Retinal pigment epithelial cell (primary cell): ENCODE measurements around the gene TMC5.
"Not testable (repeated sequence)": the region's sequence is repeated elsewhere in the genome, so short reads cannot be mapped to it uniquely, and the experiment has no call there.

Experiments used
- DNase-seq: peaks from one replicate; pipeline ENCODE4 v3.0.0-alpha.2; 2010; ENCODE audit warnings: low read depth
- H3K4me3 ChIP-seq: 2 replicates; pipeline ENCODE4 v1.5.1; 2011; ENCODE audit warnings: mild to moderate bottlenecking, low read length, control low read depth, moderate library complexity
- TF ChIP-seq, protein P1 (sequence below): conservative IDR thresholded peaks from 2 replicates; pipeline ENCODE4 v1.5.1; 2011; ENCODE audit warnings: low read depth, low read length, control low read depth, inconsistent platforms

The TMC5 gene

DNA sequence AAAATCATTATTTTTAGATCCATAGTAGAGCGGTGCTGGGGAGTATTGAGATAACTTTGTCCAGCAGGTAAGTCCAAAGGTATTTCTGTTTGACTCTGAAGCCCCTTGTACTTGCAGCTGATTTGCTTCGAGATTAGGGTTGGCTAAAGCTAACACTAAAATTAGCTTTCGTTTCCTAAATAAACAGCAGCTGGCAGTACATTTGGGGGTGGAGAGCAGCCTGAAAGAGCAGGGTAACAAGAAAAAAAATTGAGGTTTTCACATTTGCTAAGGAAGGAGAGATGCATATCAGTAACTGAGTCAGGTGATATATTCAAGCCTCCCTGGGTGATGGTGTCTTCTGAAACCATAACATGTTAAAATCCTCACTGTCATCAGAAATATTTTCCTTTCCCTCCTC lies 37.4 kb upstream of the TMC5 start:
- DNase-seq: no peak
- no peak overlapping the region for H3K4me3 ChIP-seq
- TF ChIP-seq, protein P1, sequence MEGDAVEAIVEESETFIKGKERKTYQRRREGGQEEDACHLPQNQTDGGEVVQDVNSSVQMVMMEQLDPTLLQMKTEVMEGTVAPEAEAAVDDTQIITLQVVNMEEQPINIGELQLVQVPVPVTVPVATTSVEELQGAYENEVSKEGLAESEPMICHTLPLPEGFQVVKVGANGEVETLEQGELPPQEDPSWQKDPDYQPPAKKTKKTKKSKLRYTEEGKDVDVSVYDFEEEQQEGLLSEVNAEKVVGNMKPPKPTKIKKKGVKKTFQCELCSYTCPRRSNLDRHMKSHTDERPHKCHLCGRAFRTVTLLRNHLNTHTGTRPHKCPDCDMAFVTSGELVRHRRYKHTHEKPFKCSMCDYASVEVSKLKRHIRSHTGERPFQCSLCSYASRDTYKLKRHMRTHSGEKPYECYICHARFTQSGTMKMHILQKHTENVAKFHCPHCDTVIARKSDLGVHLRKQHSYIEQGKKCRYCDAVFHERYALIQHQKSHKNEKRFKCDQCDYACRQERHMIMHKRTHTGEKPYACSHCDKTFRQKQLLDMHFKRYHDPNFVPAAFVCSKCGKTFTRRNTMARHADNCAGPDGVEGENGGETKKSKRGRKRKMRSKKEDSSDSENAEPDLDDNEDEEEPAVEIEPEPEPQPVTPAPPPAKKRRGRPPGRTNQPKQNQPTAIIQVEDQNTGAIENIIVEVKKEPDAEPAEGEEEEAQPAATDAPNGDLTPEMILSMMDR: no peak

DNA sequence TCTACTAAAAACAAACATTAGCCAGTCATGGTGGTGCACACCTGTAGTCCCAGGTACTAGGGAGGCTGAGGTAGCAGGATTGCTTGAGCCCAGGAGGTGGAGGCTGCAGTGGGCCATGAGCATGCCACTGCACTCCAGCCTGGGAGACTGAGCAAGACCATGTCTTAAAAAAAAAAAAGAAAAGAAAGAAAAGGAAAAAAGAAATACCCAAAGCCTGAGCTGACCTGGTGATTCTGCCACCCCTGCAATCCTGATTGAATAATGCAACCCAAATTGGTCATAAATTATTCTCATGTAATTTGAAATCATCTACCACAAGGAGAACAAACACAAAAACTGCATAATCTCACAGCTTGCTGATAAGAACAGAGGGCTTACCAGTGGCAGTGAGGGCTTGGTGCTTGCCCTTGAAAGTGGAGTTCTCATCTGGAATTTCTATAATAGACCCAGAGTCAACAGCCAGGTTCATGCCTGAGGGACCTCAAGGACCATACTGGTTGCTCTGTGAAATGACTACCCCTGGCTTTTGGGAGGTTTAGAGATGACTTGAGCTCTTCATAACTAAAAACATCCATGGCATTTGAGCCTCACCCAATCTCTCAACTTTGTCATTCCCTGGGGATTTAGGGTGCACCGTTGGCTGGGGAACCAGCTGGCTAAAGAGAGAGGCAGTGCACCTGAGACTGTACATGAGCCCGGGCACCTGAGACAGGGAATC lies 35.4 kb upstream of the TMC5 start:
- H3K4me3 ChIP-seq: no peak overlapping the region
- DNase-seq: no peak
- TF ChIP-seq, protein P1: no peak

DNA sequence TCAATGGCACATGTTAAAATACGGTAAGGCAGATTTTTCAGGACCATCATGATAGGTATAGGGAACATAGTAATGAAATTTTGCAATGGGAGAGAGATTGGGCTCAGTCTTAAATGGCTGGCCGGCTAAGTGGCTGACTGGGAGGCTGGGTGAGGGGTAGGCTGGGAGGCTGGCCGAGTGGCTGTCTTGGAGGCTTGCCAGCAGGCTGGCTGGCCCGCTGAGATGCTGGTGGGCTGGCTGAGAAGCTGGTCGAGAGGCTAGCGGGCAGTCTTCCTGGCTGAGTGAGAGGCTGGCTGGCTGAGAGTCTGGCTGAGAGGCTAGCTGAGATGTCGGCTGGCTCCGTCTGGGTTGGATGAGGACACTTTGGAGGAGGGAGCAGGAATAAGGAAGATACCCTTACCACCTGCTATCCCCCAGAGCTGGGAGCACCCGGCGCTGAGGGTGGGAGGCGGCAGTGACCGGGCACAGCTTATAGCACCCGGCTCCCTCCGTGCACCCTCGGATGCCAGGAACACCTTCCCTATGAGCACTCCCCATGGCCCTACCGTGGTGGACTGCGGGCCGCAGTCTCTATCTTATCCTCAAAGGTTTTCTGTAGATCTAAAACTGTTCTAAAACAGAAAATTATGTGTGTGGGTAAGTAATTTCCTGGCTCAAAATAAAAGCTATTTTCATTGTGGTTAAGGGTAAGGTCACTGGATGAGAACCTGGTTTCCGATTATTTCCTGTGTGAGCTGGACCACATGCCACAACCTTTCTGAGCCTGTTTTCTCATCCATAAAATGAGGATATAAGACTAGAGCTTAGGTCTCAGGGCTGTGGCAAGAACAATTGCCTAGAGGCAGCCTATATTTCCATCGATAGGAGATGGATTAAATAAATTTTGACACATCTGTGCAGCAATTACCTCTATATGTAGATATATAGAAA lies 34.5 kb upstream of the TMC5 start:
- TF ChIP-seq, protein P1: no peak
- H3K4me3 ChIP-seq: no peak overlapping the region
- no peak for DNase-seq

DNA sequence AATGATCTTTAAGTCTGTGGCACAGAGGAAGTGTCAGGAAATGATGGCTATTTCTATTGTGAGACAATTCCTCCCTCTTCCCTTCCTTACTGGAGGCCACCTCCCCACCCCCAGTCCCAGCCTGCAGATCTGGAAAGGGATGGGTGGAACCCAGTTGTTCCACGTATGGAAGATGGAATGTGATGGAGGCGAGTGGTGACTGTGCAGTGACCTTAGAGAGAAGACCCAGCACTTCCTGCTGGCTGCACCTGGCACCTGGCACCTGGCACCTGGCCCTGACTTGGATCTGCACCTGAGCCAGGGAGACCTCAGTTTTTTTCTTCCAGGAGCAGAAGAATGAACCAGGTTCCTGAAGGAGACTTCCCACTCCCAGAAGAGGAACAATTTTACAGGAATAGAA lies 33.0 kb upstream of the TMC5 start:
- no peak for DNase-seq
- TF ChIP-seq, protein P1: no peak
- H3K4me3 ChIP-seq: no peak overlapping the region

DNA sequence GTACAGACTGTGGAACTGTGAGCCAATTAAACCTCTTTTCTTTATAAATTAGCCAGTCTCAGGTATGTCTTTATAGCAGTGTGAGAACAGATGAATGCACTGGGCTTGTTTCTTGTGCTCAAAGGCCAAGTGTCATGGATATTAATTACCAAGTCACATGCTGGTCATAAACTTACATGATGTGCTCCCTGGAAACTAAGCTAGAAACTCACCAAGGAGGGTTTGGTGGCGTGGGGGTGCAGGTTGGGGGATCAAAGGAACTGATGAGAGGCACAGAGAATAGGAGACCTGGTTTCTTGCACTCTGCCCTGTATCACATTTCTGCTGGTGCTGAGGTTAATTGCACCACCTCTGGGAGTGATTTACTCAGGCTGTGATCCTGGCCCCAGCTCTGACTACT lies 31.2 kb upstream of the TMC5 start:
- DNase-seq: no peak
- TF ChIP-seq, protein P1: no peak

DNA sequence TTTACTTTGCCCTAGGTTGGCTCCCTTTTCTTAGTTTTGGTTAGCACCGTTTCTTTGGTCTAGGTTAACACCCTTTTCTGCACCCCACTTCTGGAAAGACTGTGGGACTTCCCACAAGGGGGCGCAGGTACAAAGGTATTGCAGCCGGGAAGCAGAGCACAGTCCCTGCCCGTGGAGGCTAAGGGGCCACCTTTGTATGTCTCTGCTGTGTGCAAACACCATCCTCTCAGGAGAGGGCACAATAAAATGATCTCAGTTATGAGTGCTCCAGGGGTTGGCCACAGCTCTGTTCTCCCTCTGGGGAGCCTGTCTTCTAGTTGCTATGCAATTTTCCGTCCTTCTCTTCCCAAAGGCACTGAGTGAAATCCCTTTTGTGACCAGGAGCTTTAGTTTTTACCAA lies 28.4 kb upstream of the TMC5 start:
- no peak for DNase-seq
- H3K4me3 ChIP-seq: no peak overlapping the region
- TF ChIP-seq, protein P1: peak; percentile 82

More for the DNA sequence above, 31.2 kb upstream of the TMC5 start:
- H3K4me3 ChIP-seq: no peak overlapping the region

DNA sequence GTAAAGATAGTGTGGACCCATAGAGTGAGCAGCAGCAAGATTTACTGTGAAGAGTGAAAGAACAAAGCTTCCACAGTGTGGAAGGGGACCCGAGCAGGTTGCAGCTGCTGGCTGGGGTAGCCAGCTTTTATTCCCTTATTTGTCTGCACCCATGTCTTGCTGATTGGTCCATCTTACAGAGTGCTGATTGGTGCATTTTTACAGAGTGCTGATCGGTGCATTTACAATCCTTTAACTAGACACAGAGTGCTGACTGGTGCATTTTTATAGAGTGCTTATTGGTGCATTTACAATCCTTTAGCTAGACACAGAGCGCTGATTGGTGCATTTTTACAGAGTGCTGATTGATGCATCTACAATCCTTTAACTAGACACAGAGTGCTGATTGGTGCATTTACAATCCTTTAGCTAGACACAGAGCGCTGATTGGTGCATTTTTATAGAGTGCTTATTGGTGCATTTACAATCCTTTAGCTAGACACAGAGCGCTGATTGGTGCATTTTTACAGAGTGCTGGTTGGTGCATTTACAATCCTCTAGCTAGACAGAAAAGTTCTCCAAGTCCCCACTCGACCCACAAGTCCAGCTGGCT lies 26.4 kb upstream of the TMC5 start:
- not testable (repeated sequence) for DNase-seq, H3K4me3 ChIP-seq
